SH-SY5Y (cell line): ENCODE data around the gene KRTAP2-1.

Source experiments
- GATA2 ChIP-seq: IDR thresholded peaks from 2 replicates; pipeline ENCODE4 v1.6.1; 2011; ENCODE audit warnings: mild to moderate bottlenecking, low read depth, low read length
- GATA3 ChIP-seq: IDR thresholded peaks from 2 replicates; pipeline ENCODE4 v1.6.1; 2011; ENCODE audit warnings: low read depth, mild to moderate bottlenecking, low read length, moderate library complexity

DNA sequence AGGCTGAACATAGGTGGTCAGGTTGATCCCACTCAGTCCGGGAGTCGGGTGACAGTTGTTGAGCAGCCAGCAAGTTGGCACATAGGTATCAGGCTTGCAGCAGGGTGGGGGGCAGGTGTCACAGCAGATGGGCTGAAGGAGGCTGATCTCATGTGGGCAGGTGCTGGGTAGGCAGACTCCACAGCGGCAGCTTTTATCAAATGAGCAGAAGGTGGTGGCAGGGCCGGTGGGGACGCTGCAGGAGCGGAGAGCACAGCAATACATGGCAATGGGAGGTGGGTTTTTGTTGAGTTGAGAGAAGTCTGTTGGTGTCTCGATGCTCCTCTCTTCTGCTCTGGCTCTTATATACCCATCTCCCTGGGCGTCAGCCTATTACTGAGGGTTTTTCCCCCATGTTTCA lies 38.3 kb downstream of the KRTAP2-1 start, which contains the start of gene KRTAP3-1:
- TF ChIP-seq GATA2 (no peak), GATA3 (no peak)
